ENCODE results near the gene MCU. TPM values are rescaled to one million over a fixed set of nuclear protein-coding genes. Genes with fewer than 3 reads are reported as not detected.

The MCU gene
- total and polyA plus RNA-seq, 2 donors (not counting 1 experiment from before 2014, with no cell fraction given), result 11.7 to 21.1 TPM

GRCh38 chr10:72759584-72759983 lies 67.6 kb downstream of the MCU start:
- H2AFZ ChIP-seq (ENCODE audit: insufficient read depth, low read depth, low read length, poor library complexity, severe bottlenecking), result no peak overlapping the region
- Mint-ChIP-seq H3K27ac (no peak overlapping the region), H3K4me3 (no peak overlapping the region), H3K27me3 (no peaks in the 10 kb centered on the region), H3K9me3 (ENCODE audit: insufficient read depth) (no peaks in the 10 kb centered on the region), H3K4me1 (peaks cover 2% of the 10 kb centered on the region)
- no peaks in the 10 kb centered on the region for H3K36me3 ChIP-seq (replicated peaks in 1 of 2; ENCODE audit: control extremely low read depth in 1 of 2, control insufficient read depth in 1 of 2, extremely low read depth in 1 of 2, insufficient read depth in 2 of 2, low read length in 1 of 2)
- intact Hi-C loops (cut with micrococcal nuclease), result no loop called here
- peaks cover 8% of the 10 kb centered on the region for H3K79me2 ChIP-seq (ENCODE audit: control insufficient read depth, insufficient read depth, low read length)
- no peak overlapping the region for H3K27ac ChIP-seq (ENCODE audit: low read length in 2 of 2)
- CTCF ChIA-PET, result no interaction called here
- H3K4me2 ChIP-seq (replicated peaks; ENCODE audit: low read depth, low read length, poor library complexity, severe bottlenecking), result no peak overlapping the region
- no peak overlapping the region for H3K9ac ChIP-seq (ENCODE audit: low read length)
- no peak for TF ChIP-seq CTCF (IDR thresholded peaks at IDR 0.05)
- TF ChIP-seq EZH2 (IDR thresholded peaks at IDR 0.05; ENCODE audit: borderline replicate concordance, insufficient read depth, low read depth, low read length, poor library complexity, severe bottlenecking), result no peak
- no peak overlapping the region for H3K4me3 ChIP-seq (ENCODE audit: control extremely low read depth in 1 of 5, extremely low read depth in 1 of 5, insufficient read depth in 1 of 5, low read depth in 2 of 5, low read length in 4 of 5)
- DNase-seq (no peak), ATAC-seq (ENCODE audit: low read depth) (no peak)
- no peaks in the 10 kb centered on the region for H3K27me3 ChIP-seq (replicated peaks in 1 of 4; ENCODE audit: control extremely low read depth in 1 of 4, control insufficient read depth in 3 of 4, insufficient read depth in 4 of 4, low read length in 3 of 4)
- no peaks in the 10 kb centered on the region for H3K9me3 ChIP-seq (ENCODE audit: control extremely low read depth in 1 of 3, control insufficient read depth in 2 of 3, insufficient read depth in 1 of 3, low read length in 2 of 3)
- H3K4me1 ChIP-seq (ENCODE audit: control insufficient read depth in 2 of 2, insufficient read depth in 2 of 2, low read length in 2 of 2), result no peaks in the 10 kb centered on the region
- POLR2A ChIA-PET, result no interaction called here
- WGBS (ENCODE audit: insufficient coverage), result no CpG with 5 or more reads among the region's 1 CpG
- no peaks in the 10 kb centered on the region for H4K20me1 ChIP-seq (ENCODE audit: control insufficient read depth, insufficient read depth, low read length, poor library complexity, severe bottlenecking)

- no peak for TF ChIP-seq CTCF (IDR thresholded peaks at IDR 0.05)
- no peak for TF ChIP-seq EZH2 (IDR thresholded peaks at IDR 0.05; ENCODE audit: borderline replicate concordance, insufficient read depth, low read depth, low read length, poor library complexity, severe bottlenecking)
- DNase-seq, result no peak
- Histone ChIP-seq H3K9ac (ENCODE audit: low read length) (no peak overlapping the region), H2AFZ (ENCODE audit: insufficient read depth, low read depth, low read length, poor library complexity, severe bottlenecking) (no peak overlapping the region), H3K9me3 (ENCODE audit: control extremely low read depth in 1 of 3, control insufficient read depth in 2 of 3, insufficient read depth in 1 of 3, low read length in 2 of 3) (peaks cover 0 to 4% (median 0%) of the 10 kb centered on the region in 3 donors), H3K36me3 (replicated peaks in 1 of 2; ENCODE audit: control extremely low read depth in 1 of 2, control insufficient read depth in 1 of 2, extremely low read depth in 1 of 2, insufficient read depth in 2 of 2, low read length in 1 of 2) (no peaks in the 10 kb centered on the region), H3K4me3 (ENCODE audit: control extremely low read depth in 1 of 5, extremely low read depth in 1 of 5, insufficient read depth in 1 of 5, low read depth in 2 of 5, low read length in 4 of 5) (no peak overlapping the region), H3K4me2 (replicated peaks; ENCODE audit: low read depth, low read length, poor library complexity, severe bottlenecking) (no peak overlapping the region), H3K79me2 (ENCODE audit: control insufficient read depth, insufficient read depth, low read length) (peaks cover 5% of the 10 kb centered on the region), H3K27me3 (replicated peaks in 1 of 4; ENCODE audit: control extremely low read depth in 1 of 4, control insufficient read depth in 3 of 4, insufficient read depth in 4 of 4, low read length in 3 of 4) (no peaks in the 10 kb centered on the region), H4K20me1 (ENCODE audit: control insufficient read depth, insufficient read depth, low read length, poor library complexity, severe bottlenecking) (no peaks in the 10 kb centered on the region), H3K4me1 (ENCODE audit: control insufficient read depth in 2 of 2, insufficient read depth in 2 of 2, low read length in 2 of 2) (no peaks in the 10 kb centered on the region), H3K27ac (ENCODE audit: low read length in 2 of 2) (no peak overlapping the region)
- Mint-ChIP-seq H3K27ac (no peak overlapping the region), H3K4me1 (no peaks in the 10 kb centered on the region), H3K9me3 (ENCODE audit: insufficient read depth) (no peaks in the 10 kb centered on the region), H3K4me3 (no peak overlapping the region), H3K27me3 (no peaks in the 10 kb centered on the region)
- intact Hi-C loops (cut with micrococcal nuclease), result no loop called here
- ChIA-PET CTCF (no interaction called here), POLR2A (no interaction called here)
- no peak for ATAC-seq (ENCODE audit: low read depth)
- no CpG with 5 or more reads among the region's 1 CpG for WGBS (ENCODE audit: insufficient coverage)
Observed at GRCh38 chr10:72761498-72761897, 69.6 kb downstream of the MCU start.

All from B cell (primary cell).